Natural killer cell (primary cell): Measurements from ENCODE around the gene FAM89B. TPM values are rescaled to one million over a fixed set of nuclear protein-coding genes. Genes with fewer than 3 reads are reported as not detected.

Experiments used
- ATAC-seq, 3 donors: fragments of 150-1000 bp in 2 of 3; fragments of 200-7000 bp in 1 of 3; cut with Tn5 transposase; 1 replicate in 1 of 3; 2 replicates in 2 of 3; pipeline ENCODE4 v1.10.0; 2021; ENCODE audit warnings: mild to moderate bottlenecking in 2 of 3, moderate library complexity in 2 of 3
- DNase-seq, 2 donors: peaks; one replicate each; pipeline versions ENCODE4 v3.0.0 to v3.0.0-alpha.2; 2013 to 2021; ENCODE audit warnings: mixed read lengths in 1 of 2
- H3K27ac ChIP-seq: one replicate; pipeline ENCODE4 v1.5.1; 2013; ENCODE audit warnings: mild to moderate bottlenecking, low read length
- H3K27me3 ChIP-seq: one replicate; pipeline ENCODE4 v1.6.1; 2013; ENCODE audit warnings: low read length; ENCODE audit not compliant: control insufficient read depth, insufficient read depth
- H3K36me3 ChIP-seq: one replicate; pipeline ENCODE4 v1.6.1; 2013; ENCODE audit warnings: low read length; ENCODE audit not compliant: control insufficient read depth, insufficient read depth
- H3K4me1 ChIP-seq: one replicate; pipeline ENCODE4 v1.6.1; 2013; ENCODE audit warnings: low read length; ENCODE audit not compliant: control insufficient read depth, insufficient read depth
- H3K4me3 ChIP-seq: one replicate; pipeline ENCODE4 v1.5.1; 2013; ENCODE audit warnings: low read length
- H3K9me3 ChIP-seq: one replicate; pipeline ENCODE4 v1.6.1; 2013; ENCODE audit warnings: low read length; ENCODE audit not compliant: control insufficient read depth, insufficient read depth
- H3K27ac Mint-ChIP-seq, 2 donors: one replicate each; pipeline ENCODE4 v1.8.0; 2022; ENCODE audit warnings: mild to moderate bottlenecking in 2 of 2, mixed read lengths in 2 of 2, moderate library complexity in 1 of 2
- H3K27me3 Mint-ChIP-seq, 2 donors: one replicate each; pipeline ENCODE4 v1.8.0; 2022; ENCODE audit warnings: low read depth in 2 of 2, mixed read lengths in 2 of 2
- H3K36me3 Mint-ChIP-seq: one replicate; pipeline ENCODE4 v1.8.0; 2022; ENCODE audit warnings: mixed read lengths
- H3K4me1 Mint-ChIP-seq, 2 donors: one replicate each; pipeline ENCODE4 v1.8.0; 2022; ENCODE audit warnings: mixed read lengths in 2 of 2
- H3K4me3 Mint-ChIP-seq: one replicate; pipeline ENCODE4 v1.8.0; 2022; ENCODE audit warnings: mild to moderate bottlenecking, moderate library complexity, mixed read lengths
- H3K9me3 Mint-ChIP-seq, 2 donors: one replicate each; pipeline ENCODE4 v1.8.0; 2022; ENCODE audit warnings: mixed read lengths in 2 of 2
- CTCF ChIP-seq: fragments of 200-600 bp; IDR thresholded peaks from one replicate; pipeline ENCODE4 v1.8.0; 2022; ENCODE audit warnings: antibody characterized with exemption
- WGBS: methylation state at CpG from one replicate; pipeline ENCODE4 v1.1.7; 2013; ENCODE audit warnings: missing lambda C conversion rate; ENCODE audit not compliant: insufficient coverage; 5-methylcytosine and 5-hydroxymethylcytosine counted together
- intact Hi-C: fragments of 100-400 bp; cut with micrococcal nuclease; formaldehyde crosslinking; loops from one replicate; pipeline ENCODE4 v1.14.2; 2022
- total RNA-seq, 4 donors: library from RNA; stranded (reverse); fragments of 120-200 nt in 1 of 4; gene quantifications; one replicate each; pipeline versions ENCODE4 v1.2.3 to v1.2.4, GENCODE V29; 2013 to 2022

FAM89B gene
- total RNA-seq, 3 donors from 2014 or later (not counting 1 experiment from before 2014, with no cell fraction given), result 41.4 to 52.4 (median 44.6) TPM

GRCh38 chr11:65593518-65594414 lies 21.4 kb downstream of the FAM89B start:
- no peak overlapping the region for H3K27ac ChIP-seq
- no peaks in the 10 kb centered on the region for H3K27me3 ChIP-seq
- intact Hi-C loops, result loop anchor here (1.0 kb wide), 1 partner anchor 53 kb away; no protein-coding TSS in a partner anchor
- no peaks in the 10 kb centered on the region for H3K36me3 Mint-ChIP-seq
- H3K4me1 ChIP-seq, result peaks cover 21% of the 10 kb centered on the region
- ATAC-seq (peak; percentile 43 to 50 (median 48)), DNase-seq (peak; percentile 30 to 70)
- no peak overlapping the region for H3K4me3 Mint-ChIP-seq
- no peaks in the 10 kb centered on the region for H3K9me3 ChIP-seq
- peak; percentile 55 for TF ChIP-seq CTCF
- H3K4me1 Mint-ChIP-seq, result peaks cover 2 to 16% of the 10 kb centered on the region in 2 donors
- no peaks in the 10 kb centered on the region for H3K27me3 Mint-ChIP-seq
- WGBS, result 91% methylated on average over 26 of the region's 26 CpGs
- no peaks in the 10 kb centered on the region for H3K9me3 Mint-ChIP-seq
- no peak overlapping the region for H3K4me3 ChIP-seq
- no peak overlapping the region for H3K27ac Mint-ChIP-seq
- H3K36me3 ChIP-seq, result peaks cover 41% of the 10 kb centered on the region

- H3K4me3 Mint-ChIP-seq, result no peak overlapping the region
- Histone ChIP-seq H3K4me3 (no peak overlapping the region), H3K27ac (no peak overlapping the region), H3K9me3 (no peaks in the 10 kb centered on the region), H3K36me3 (peaks cover 41% of the 10 kb centered on the region), H3K4me1 (peaks cover 9% of the 10 kb centered on the region), H3K27me3 (no peaks in the 10 kb centered on the region)
- DNase-seq (no peak), ATAC-seq (peak in 1 of 3 donors; percentile 5)
- WGBS, result 90% methylated on average over 3 of the region's 3 CpGs
- H3K4me1 Mint-ChIP-seq, result peaks cover 0 to 10% of the 10 kb centered on the region in 2 donors
- H3K27me3 Mint-ChIP-seq, result no peaks in the 10 kb centered on the region
- no peak overlapping the region for H3K27ac Mint-ChIP-seq
- intact Hi-C loops, result no loop called here
- no peaks in the 10 kb centered on the region for H3K36me3 Mint-ChIP-seq
- no peaks in the 10 kb centered on the region for H3K9me3 Mint-ChIP-seq
- TF ChIP-seq CTCF, result no peak
Observed at GRCh38 chr11:65595131-65595530, 22.8 kb downstream of the FAM89B start.

- ATAC-seq, result peak in 1 of 3 donors; percentile 9
Observed at GRCh38 chr11:65595543-65596281, 23.4 kb downstream of the FAM89B start, which contains the start of gene KCNK7. Gene KCNK7 (minus strand): TSS chr11:65595800. CDS start chr11:65595772, 28 bp downstream.

More at GRCh38 chr11:65595543-65596281, 23.4 kb downstream of the FAM89B start, which contains the start of gene KCNK7:
- H3K27me3 Mint-ChIP-seq, result no peaks in the 10 kb centered on the region
- H3K4me3 ChIP-seq, result no peak within 1 kb of the TSS
- peaks cover 9% of the 10 kb centered on the region for H3K4me1 ChIP-seq
- TF ChIP-seq CTCF, result no peak
- intact Hi-C loops, result no loop called here
- no peak within 1 kb of the TSS for H3K4me3 Mint-ChIP-seq
- DNase-seq, result no peak
- H3K4me1 Mint-ChIP-seq, result peaks cover 0 to 10% of the 10 kb centered on the region in 2 donors
- H3K36me3 Mint-ChIP-seq, result no peaks in the 10 kb centered on the region
- peak within 1 kb of the TSS in 1 of 2 donors; percentile 24 for H3K27ac Mint-ChIP-seq
- H3K9me3 ChIP-seq, result no peaks in the 10 kb centered on the region
- no peaks in the 10 kb centered on the region for H3K9me3 Mint-ChIP-seq
- H3K27me3 ChIP-seq, result no peaks in the 10 kb centered on the region
- H3K36me3 ChIP-seq, result peaks cover 35% of the 10 kb centered on the region
- H3K27ac ChIP-seq, result no peak within 1 kb of the TSS
- 78% methylated on average over 10 of the region's 12 CpGs for WGBS
